Measurements from ENCODE around the gene SLC27A1.
"Not testable (repeated sequence)": the region's sequence is repeated elsewhere in the genome, so short reads cannot be mapped to it uniquely, and the experiment has no call there.

Gene SLC27A1

GRCh38 chr19:17550076-17550667 is 79.8 kb downstream of the SLC27A1 start:
- H3K4me1 ChIP-seq (ENCODE audit: insufficient read depth, low read length), result no peaks in the 10 kb centered on the region

GRCh38 chr19:17552735-17553134 is 82.4 kb downstream of the SLC27A1 start:
- not testable (repeated sequence) for H3K27me3 ChIP-seq (ENCODE audit: insufficient read depth, low read length); H3K4me3 ChIP-seq (ENCODE audit: low read length); H3K9me3 ChIP-seq (ENCODE audit: insufficient read depth, low read depth, low read length); H3K27ac ChIP-seq (ENCODE audit: low read length); H3K4me1 ChIP-seq (ENCODE audit: insufficient read depth, low read length); H3K9ac ChIP-seq (ENCODE audit: low read depth, low read length); H3K36me3 ChIP-seq (ENCODE audit: insufficient read depth, low read depth, low read length)

More at GRCh38 chr19:17550076-17550667, 79.8 kb downstream of the SLC27A1 start:
- H3K4me3 ChIP-seq (ENCODE audit: low read length), result no peak overlapping the region
- no peak overlapping the region for H3K9ac ChIP-seq (ENCODE audit: low read depth, low read length)
- no peaks in the 10 kb centered on the region for H3K27me3 ChIP-seq (ENCODE audit: insufficient read depth, low read length)
- no peak overlapping the region for H3K27ac ChIP-seq (ENCODE audit: low read length)
- no peaks in the 10 kb centered on the region for H3K9me3 ChIP-seq (ENCODE audit: insufficient read depth, low read depth, low read length)
- H3K36me3 ChIP-seq (ENCODE audit: insufficient read depth, low read depth, low read length), result no peaks in the 10 kb centered on the region

GRCh38 chr19:17553256-17553655 is 82.9 kb downstream of the SLC27A1 start:
- no peak overlapping the region for H3K4me3 ChIP-seq (ENCODE audit: low read length)
- H3K9ac ChIP-seq (ENCODE audit: low read depth, low read length), result no peak overlapping the region
- no peak overlapping the region for H3K27ac ChIP-seq (ENCODE audit: low read length)
- no peaks in the 10 kb centered on the region for H3K36me3 ChIP-seq (ENCODE audit: insufficient read depth, low read depth, low read length)
- H3K27me3 ChIP-seq (ENCODE audit: insufficient read depth, low read length), result no peaks in the 10 kb centered on the region
- no peaks in the 10 kb centered on the region for H3K9me3 ChIP-seq (ENCODE audit: insufficient read depth, low read depth, low read length)
- H3K4me1 ChIP-seq (ENCODE audit: insufficient read depth, low read length), result no peaks in the 10 kb centered on the region

- Histone ChIP-seq H3K27me3 (ENCODE audit: insufficient read depth, low read length) (no peaks in the 10 kb centered on the region), H3K36me3 (ENCODE audit: insufficient read depth, low read depth, low read length) (peaks cover 9% of the 10 kb centered on the region), H3K4me3 (ENCODE audit: low read length) (peak overlapping the region; percentile 80), H3K27ac (ENCODE audit: low read length) (no peak overlapping the region), H3K4me1 (ENCODE audit: insufficient read depth, low read length) (no peaks in the 10 kb centered on the region), H3K9ac (ENCODE audit: low read depth, low read length) (peak overlapping the region; percentile 20; the same call in 1 of the 2 replicates), H3K9me3 (ENCODE audit: insufficient read depth, low read depth, low read length) (no peaks in the 10 kb centered on the region)
Measured at GRCh38 chr19:17554968-17555479, 84.7 kb downstream of the SLC27A1 start.

GRCh38 chr19:17555480-17555928 is 85.2 kb downstream of the SLC27A1 start, which contains the start of gene COLGALT1:
TSS of gene COLGALT1 (plus strand) at chr19:17555649. CDS start at chr19:17555714, 65 bp downstream.
- H3K4me1 ChIP-seq (ENCODE audit: insufficient read depth, low read length), result no peaks in the 10 kb centered on the region
- H3K27ac ChIP-seq (ENCODE audit: low read length), result no peak within 1 kb of the TSS
- H3K4me3 ChIP-seq (ENCODE audit: low read length), result peak within 1 kb of the TSS; percentile 80
- no peaks in the 10 kb centered on the region for H3K27me3 ChIP-seq (ENCODE audit: insufficient read depth, low read length)
- peaks cover 14% of the 10 kb centered on the region for H3K36me3 ChIP-seq (ENCODE audit: insufficient read depth, low read depth, low read length)
- peak within 1 kb of the TSS; percentile 63; the same call in 1 of the 2 replicates for H3K9ac ChIP-seq (ENCODE audit: low read depth, low read length)
- no peaks in the 10 kb centered on the region for H3K9me3 ChIP-seq (ENCODE audit: insufficient read depth, low read depth, low read length)
